Common myeloid progenitor, CD34-positive (primary cell): ENCODE results near the gene STEEP1.
A peak's percentile ranks its signal among the peaks of the same experiment; 100 is the strongest.

Experiments used
- CTCF ChIA-PET: fragments of 350-600 bp; sonication (Branson Sonifier 250); formaldehyde crosslinking; loops from one replicate; lab custom pipeline; 2021; ENCODE audit warnings: antibody characterized with exemption; lab: Charles Lee
- POLR2A ChIA-PET: fragments of 350-600 bp; sonication (Branson Sonifier 250); formaldehyde crosslinking; loops from one replicate; lab custom pipeline; 2021; ENCODE audit warnings: antibody characterized with exemption; lab: Charles Lee
- DNase-seq, 3 donors: peaks; one replicate each; pipeline versions ENCODE4 v3.0.0 to v3.0.0-alpha.2; 2013
- H3K27ac ChIP-seq, 2 experiments: 1 replicate in 1 of 2; 2 replicates in 1 of 2; pipeline ENCODE4 v1.7.0; 2013; ENCODE audit warnings: inconsistent platforms in 2 of 2, low read length in 2 of 2, mild to moderate bottlenecking in 2 of 2, low read depth in 1 of 2, moderate library complexity in 1 of 2; ENCODE audit not compliant: severe bottlenecking in 2 of 2, insufficient read depth in 1 of 2, poor library complexity in 1 of 2
- H3K27me3 ChIP-seq, 5 experiments: replicated peaks in 2 of 5; 1 replicate in 3 of 5; 2 replicates in 2 of 5; pipeline versions ENCODE4 v1.6.1 to v1.7.0; 2013; ENCODE audit warnings: low read length in 4 of 5, mild to moderate bottlenecking in 2 of 5, moderate library complexity in 2 of 5, inconsistent platforms in 1 of 5; ENCODE audit not compliant: insufficient read depth in 5 of 5, control insufficient read depth in 4 of 5
- H3K36me3 ChIP-seq, 4 experiments: 1 replicate in 2 of 4; 2 replicates in 2 of 4; pipeline versions ENCODE4 v1.6.1 to v1.7.0; 2013; ENCODE audit warnings: low read length in 3 of 4, control low read depth in 1 of 4, mild to moderate bottlenecking in 1 of 4; ENCODE audit not compliant: control insufficient read depth in 4 of 4, insufficient read depth in 4 of 4
- H3K4me1 ChIP-seq, 4 experiments: 1 replicate in 3 of 4; 2 replicates in 1 of 4; pipeline versions ENCODE4 v1.6.1 to v1.7.1; 2013; ENCODE audit warnings: low read length in 3 of 4, mild to moderate bottlenecking in 3 of 4, control low read depth in 1 of 4, inconsistent platforms in 1 of 4, moderate library complexity in 1 of 4; ENCODE audit not compliant: control insufficient read depth in 4 of 4, insufficient read depth in 4 of 4; ENCODE audit errors: control extremely low read depth in 1 of 4
- H3K4me3 ChIP-seq, 7 experiments: 1 replicate in 4 of 7; 2 replicates in 3 of 7; pipeline versions ENCODE4 v1.5.1 to v1.7.0; 2013; ENCODE audit warnings: mild to moderate bottlenecking in 7 of 7, low read length in 6 of 7, moderate library complexity in 6 of 7, inconsistent platforms in 2 of 7, low read depth in 2 of 7, control low read depth in 1 of 7; ENCODE audit not compliant: insufficient read depth in 4 of 7, control insufficient read depth in 1 of 7; ENCODE audit errors: extremely low read depth in 1 of 7
- H3K9me3 ChIP-seq, 5 experiments: 1 replicate in 4 of 5; 2 replicates in 1 of 5; pipeline versions ENCODE4 v1.6.1 to v1.7.1; 2013; ENCODE audit warnings: low read length in 4 of 5, mild to moderate bottlenecking in 2 of 5, inconsistent platforms in 1 of 5, low read depth in 1 of 5, moderate library complexity in 1 of 5; ENCODE audit not compliant: control insufficient read depth in 4 of 5, insufficient read depth in 2 of 5; ENCODE audit errors: control extremely low read depth in 1 of 5
- WGBS: methylation state at CpG from one replicate; pipeline ENCODE4 v1.1.5; 2013; ENCODE audit not compliant: insufficient coverage; 5-methylcytosine and 5-hydroxymethylcytosine counted together

Gene STEEP1

DNA sequence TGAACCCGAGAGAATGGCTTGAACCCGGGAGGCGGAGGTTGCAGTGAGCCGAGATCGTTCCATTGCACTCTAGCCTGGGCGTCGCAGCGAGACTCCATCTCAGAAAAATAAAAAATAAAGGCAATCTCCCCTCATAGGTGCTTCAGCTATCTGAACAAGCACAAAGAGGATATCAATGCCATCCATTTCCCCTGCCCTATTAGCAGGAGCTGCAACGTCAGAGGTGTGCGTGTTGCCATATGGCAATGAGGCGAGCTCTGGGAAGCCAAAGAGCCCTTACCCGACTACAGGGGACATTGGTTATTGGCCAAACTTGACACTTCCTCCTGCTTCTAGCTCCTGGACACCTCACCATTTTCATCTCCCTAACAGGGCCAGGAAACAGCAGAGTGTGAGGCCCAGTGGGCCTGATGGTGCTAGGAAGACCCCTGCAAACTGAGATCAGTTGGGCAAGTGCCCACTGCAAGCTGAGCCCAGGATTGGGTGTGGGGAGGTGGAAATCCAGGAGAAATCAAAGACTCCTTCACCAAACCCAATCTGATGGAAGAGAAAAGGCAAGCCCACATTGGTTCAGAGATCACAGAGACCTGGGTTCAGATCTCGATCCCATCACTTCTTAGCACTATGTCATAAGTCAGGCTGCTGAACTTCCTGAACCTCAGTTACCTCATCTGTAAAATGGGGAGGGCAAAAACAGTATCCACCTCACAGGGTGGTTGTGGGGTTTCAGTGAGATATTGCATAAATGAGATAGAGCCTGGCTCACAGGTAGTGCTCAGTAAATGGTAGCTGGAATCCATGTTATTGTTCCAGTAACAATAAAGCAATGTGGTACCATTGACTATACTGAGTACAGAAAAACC lies 75.8 kb downstream of the STEEP1 start:
- no peaks in the 10 kb centered on the region for H3K36me3 ChIP-seq
- no peak overlapping the region for H3K27ac ChIP-seq
- DNase-seq: no peak
- H3K27me3 ChIP-seq: no peaks in the 10 kb centered on the region
- H3K9me3 ChIP-seq: no peaks in the 10 kb centered on the region
- ChIA-PET CTCF (interaction anchor here (0.6 to 7.3 kb wide), 8 partner anchors 8 to 69 kb away, joined by 3 to 56 read pairs (median 5); no protein-coding TSS in a partner anchor), POLR2A (interaction anchor here (0.6 kb wide), 1 partner anchor 409 kb away, joined by 3 read pairs; no protein-coding TSS in a partner anchor)
- no peak overlapping the region for H3K4me3 ChIP-seq
- 83% methylated on average over 12 of the region's 13 CpGs for WGBS
- no peaks in the 10 kb centered on the region for H3K4me1 ChIP-seq

DNA sequence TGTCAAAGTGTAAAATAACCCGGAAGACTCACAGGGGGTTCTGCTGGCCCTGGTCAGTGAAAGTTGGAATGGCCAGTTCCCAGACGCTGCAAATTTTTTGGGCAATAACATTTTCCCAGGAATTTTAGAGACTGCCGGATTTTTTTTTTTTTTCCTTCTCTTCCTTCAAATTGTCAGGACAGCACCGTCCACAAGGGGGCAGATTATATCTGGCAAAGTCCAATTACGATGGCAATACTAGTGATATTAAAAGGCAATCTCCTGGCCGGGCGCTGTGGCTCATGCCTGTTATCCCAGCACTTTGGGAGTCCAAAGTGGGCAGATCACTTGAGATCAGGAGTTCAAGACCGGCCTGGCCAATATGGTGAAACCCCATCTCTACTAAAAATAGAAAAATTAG lies 76.5 kb downstream of the STEEP1 start:
- no peak overlapping the region for H3K27ac ChIP-seq

More for the DNA sequence above, 76.5 kb downstream of the STEEP1 start:
- no peak overlapping the region for H3K4me3 ChIP-seq
- no peaks in the 10 kb centered on the region for H3K36me3 ChIP-seq
- H3K27me3 ChIP-seq: no peaks in the 10 kb centered on the region
- CTCF ChIA-PET: interaction anchor here (0.6 to 7.3 kb wide), 8 partner anchors 7 to 70 kb away, joined by 3 to 56 read pairs (median 4); no protein-coding TSS in a partner anchor
- 25% methylated on average over 7 of the region's 8 CpGs for WGBS
- POLR2A ChIA-PET: no interaction called here
- no peaks in the 10 kb centered on the region for H3K4me1 ChIP-seq
- H3K9me3 ChIP-seq: no peaks in the 10 kb centered on the region
- DNase-seq: peak in 2 of 3 donors; percentile 49 to 56
